OCI-LY3 (cell line): ENCODE data around the gene NEURL1B.

ENCODE experiments used
- EZH2phosphoT487 ChIP-seq: fragments of 200-600 bp; shearing (Covaris generic); IDR thresholded peaks from 2 replicates; pipeline ENCODE4 v1.6.1; 2018; ENCODE audit warnings: antibody characterized with exemption, mixed run types, low read depth
- TF ChIP-seq, protein P1 (sequence below): fragments of 200-600, 300-600 bp; sonication (generic); IDR thresholded peaks from 2 replicates; pipeline ENCODE4 v1.5.1; 2014; ENCODE audit warnings: antibody characterized with exemption, low read length, low read depth

DNA sequence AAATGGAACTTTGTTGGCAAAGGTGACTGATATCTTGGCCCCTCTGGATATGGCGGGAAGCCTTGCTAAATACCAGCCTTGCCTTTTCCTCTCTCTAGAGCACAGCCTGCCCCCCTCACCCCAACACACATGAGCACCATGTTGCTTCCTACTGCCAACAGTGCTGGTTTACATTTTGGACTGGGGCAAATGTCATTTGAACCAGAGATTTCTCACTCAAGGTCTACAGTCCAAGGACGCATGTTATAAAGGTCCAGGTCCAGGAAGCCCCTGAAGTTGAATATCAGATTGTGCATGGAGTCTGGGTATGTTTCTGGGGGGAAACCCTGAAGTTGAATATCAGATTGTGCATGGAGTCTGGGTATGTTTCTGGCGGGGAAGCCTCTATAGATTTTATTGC is 19.9 kb downstream of the NEURL1B start:
- TF ChIP-seq, protein P1, sequence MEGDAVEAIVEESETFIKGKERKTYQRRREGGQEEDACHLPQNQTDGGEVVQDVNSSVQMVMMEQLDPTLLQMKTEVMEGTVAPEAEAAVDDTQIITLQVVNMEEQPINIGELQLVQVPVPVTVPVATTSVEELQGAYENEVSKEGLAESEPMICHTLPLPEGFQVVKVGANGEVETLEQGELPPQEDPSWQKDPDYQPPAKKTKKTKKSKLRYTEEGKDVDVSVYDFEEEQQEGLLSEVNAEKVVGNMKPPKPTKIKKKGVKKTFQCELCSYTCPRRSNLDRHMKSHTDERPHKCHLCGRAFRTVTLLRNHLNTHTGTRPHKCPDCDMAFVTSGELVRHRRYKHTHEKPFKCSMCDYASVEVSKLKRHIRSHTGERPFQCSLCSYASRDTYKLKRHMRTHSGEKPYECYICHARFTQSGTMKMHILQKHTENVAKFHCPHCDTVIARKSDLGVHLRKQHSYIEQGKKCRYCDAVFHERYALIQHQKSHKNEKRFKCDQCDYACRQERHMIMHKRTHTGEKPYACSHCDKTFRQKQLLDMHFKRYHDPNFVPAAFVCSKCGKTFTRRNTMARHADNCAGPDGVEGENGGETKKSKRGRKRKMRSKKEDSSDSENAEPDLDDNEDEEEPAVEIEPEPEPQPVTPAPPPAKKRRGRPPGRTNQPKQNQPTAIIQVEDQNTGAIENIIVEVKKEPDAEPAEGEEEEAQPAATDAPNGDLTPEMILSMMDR: no peak
- no peak for TF ChIP-seq EZH2phosphoT487
